Keratinocyte (primary cell): ENCODE measurements around the gene FGD2. TPM values are rescaled to one million over a fixed set of nuclear protein-coding genes. Genes with fewer than 3 reads are reported as not detected.

Experiments
- DNase-seq: peaks from one replicate; pipeline ENCODE4 v3.0.0-alpha.2; 2011; ENCODE audit warnings: low read depth, missing footprints, low spot score
- FAIRE-seq: peaks from 2 replicates; lab custom pipeline; 2011; peaks lifted over from hg19 to GRCh38; lab: Jason Lieb, UNC
- H2AFZ ChIP-seq: 2 replicates; pipeline ENCODE4 v1.6.0; 2012; ENCODE audit warnings: low read length, control low read depth, inconsistent platforms; ENCODE audit not compliant: control insufficient read depth
- H3K27ac ChIP-seq: 2 replicates; pipeline ENCODE4 v1.5.1; 2011; ENCODE audit warnings: low read length; ENCODE audit not compliant: control insufficient read depth, insufficient read depth
- H3K27me3 ChIP-seq: 3 replicates; pipeline ENCODE4 v1.6.0; 2011; ENCODE audit warnings: low read length; ENCODE audit not compliant: control insufficient read depth, insufficient read depth; ENCODE audit errors: extremely low read depth
- H3K36me3 ChIP-seq, 2 experiments: 2 replicates in 1 of 2; 3 replicates in 1 of 2; pipeline ENCODE4 v1.5.1; 2011; ENCODE audit warnings: low read length in 2 of 2, mild to moderate bottlenecking in 1 of 2; ENCODE audit not compliant: control insufficient read depth in 2 of 2, insufficient read depth in 2 of 2; ENCODE audit errors: extremely low read depth in 1 of 2
- H3K4me1 ChIP-seq: 3 replicates; pipeline ENCODE4 v1.5.1; 2011; ENCODE audit warnings: low read length; ENCODE audit not compliant: control insufficient read depth, insufficient read depth; ENCODE audit errors: extremely low read depth
- H3K4me2 ChIP-seq: 3 replicates; pipeline ENCODE4 v1.6.0; 2011; ENCODE audit warnings: low read depth, low read length; ENCODE audit not compliant: control insufficient read depth, insufficient read depth; ENCODE audit errors: extremely low read depth
- H3K4me3 ChIP-seq, 3 experiments: fragments of 200-600 bp in 1 of 3; sonication (generic) in 1 of 3; 2 replicates in 2 of 3; 3 replicates in 1 of 3; pipeline ENCODE4 v1.5.1; 2011 to 2016; ENCODE audit warnings: low read length in 3 of 3, mild to moderate bottlenecking in 3 of 3, control low read depth in 2 of 3, inconsistent platforms in 1 of 3, low read depth in 1 of 3, mixed read lengths in 1 of 3, mixed run types in 1 of 3, moderate library complexity in 1 of 3; ENCODE audit not compliant: control insufficient read depth in 2 of 3, insufficient read depth in 2 of 3; ENCODE audit errors: extremely low read depth in 1 of 3
- H3K79me2 ChIP-seq: 2 replicates; pipeline ENCODE4 v1.6.0; 2012; ENCODE audit warnings: low read length; ENCODE audit not compliant: control insufficient read depth, insufficient read depth
- H3K9ac ChIP-seq: 3 replicates; pipeline ENCODE4 v1.6.0; 2011; ENCODE audit warnings: low read length; ENCODE audit not compliant: control insufficient read depth, insufficient read depth; ENCODE audit errors: extremely low read depth
- H3K9me1 ChIP-seq: 3 replicates; pipeline ENCODE4 v1.6.0; 2011; ENCODE audit warnings: low read length; ENCODE audit not compliant: control insufficient read depth, insufficient read depth; ENCODE audit errors: extremely low read depth
- H3K9me3 ChIP-seq: 2 replicates; pipeline ENCODE4 v1.5.1; 2012; ENCODE audit warnings: low read depth, low read length; ENCODE audit not compliant: control insufficient read depth
- H4K20me1 ChIP-seq: 3 replicates; pipeline ENCODE4 v1.6.0; 2011; ENCODE audit warnings: low read length; ENCODE audit not compliant: control insufficient read depth, insufficient read depth; ENCODE audit errors: extremely low read depth
- EZH2 ChIP-seq: IDR thresholded peaks from one replicate; pipeline ENCODE4 v1.6.1; 2012; ENCODE audit warnings: inconsistent platforms, mild to moderate bottlenecking, low read length, moderate library complexity
- dilution Hi-C: fragments of 300-500 bp; cut with MboI; formaldehyde crosslinking; loops from one replicate; pipeline ENCODE4 v1.7.0; 2020; ENCODE audit warnings: low sequenced_read_pairs; ENCODE audit not compliant: extremely low pct_ligation_motif_present
- polyA plus RNA-seq, 5 experiments: library from polyadenylated mRNA; depleted of rRNA in 3 of 5; stranded (reverse) in 3 of 5; stranded (forward) in 1 of 5; unstranded in 1 of 5; fragments of >200 nt; gene quantifications; 1 replicate in 1 of 5; 2 replicates in 3 of 5; 3 replicates in 1 of 5; pipeline versions ENCODE4 v1.2.1 to v1.2.3, GENCODE V29; 2011 to 2012; ENCODE audit warnings: missing spikeins in 2 of 5, low read depth in 1 of 5, low replicate concordance in 1 of 5
- TF ChIP-seq, protein P1 (sequence below), 3 experiments: IDR thresholded peaks in 1 of 3; conservative IDR thresholded peaks in 1 of 3; optimal IDR thresholded peaks in 1 of 3; 2 replicates in 2 of 3; 3 replicates in 1 of 3; pipeline versions ENCODE3 to v1.5.1; 2011; ENCODE audit warnings: low read length in 3 of 3, mild to moderate bottlenecking in 3 of 3, moderate library complexity in 2 of 3, control low read depth in 1 of 3, inconsistent platforms in 1 of 3; ENCODE audit not compliant: insufficient read depth in 2 of 3; ENCODE audit errors: extremely low read depth in 1 of 3

The FGD2 gene
- polyA plus RNA-seq, 1 donor (not counting 4 experiments of a cell fraction or from before 2014, with no cell fraction given): 0.03 TPM

DNA sequence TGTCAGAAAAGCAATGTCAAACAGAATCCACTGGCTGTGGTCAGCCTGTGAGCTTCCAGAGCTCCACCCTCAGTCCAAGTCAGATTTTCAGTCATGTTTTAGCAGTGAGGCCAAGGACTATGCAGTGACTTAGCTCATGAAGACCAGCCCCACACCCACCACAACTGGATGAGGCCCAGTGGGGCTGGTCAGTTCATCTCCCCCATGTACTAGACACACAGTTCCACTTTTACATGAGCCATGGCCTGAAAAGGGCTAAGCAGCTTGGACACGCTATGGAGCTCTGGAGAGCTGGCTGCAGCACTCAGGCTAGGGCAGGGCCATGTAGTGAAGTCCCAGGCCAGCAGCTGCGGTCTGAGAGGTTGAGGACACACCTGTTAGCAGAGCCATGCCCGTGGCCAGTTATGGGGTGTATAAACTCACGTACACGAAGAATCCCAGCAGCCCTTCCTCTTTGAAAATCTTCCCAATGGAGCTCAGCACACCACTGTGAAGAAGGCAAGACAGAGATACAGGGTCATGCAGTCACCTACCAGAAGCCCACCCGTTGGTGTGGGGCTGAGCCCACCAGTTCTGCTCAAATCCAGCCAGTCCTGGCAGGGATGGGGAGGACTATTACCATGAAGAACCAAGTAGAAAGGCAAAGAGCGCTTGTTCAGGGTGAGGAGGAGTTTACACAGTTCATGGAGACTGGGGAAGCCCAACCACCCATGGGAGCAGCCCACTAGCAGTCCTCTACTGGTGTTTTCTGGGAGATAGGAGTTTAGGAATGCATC lies 30.0 kb upstream of the FGD2 start:
- H3K27ac ChIP-seq: no peak overlapping the region
- H4K20me1 ChIP-seq: peaks cover 7% of the 10 kb centered on the region
- FAIRE-seq (no peak), DNase-seq (no peak)
- H3K27me3 ChIP-seq: no peaks in the 10 kb centered on the region
- no peaks in the 10 kb centered on the region for H3K9me1 ChIP-seq
- dilution Hi-C loops: no loop called here
- H3K79me2 ChIP-seq: peaks cover 8% of the 10 kb centered on the region
- peaks cover 46 to 51% of the 10 kb centered on the region in 2 experiments for H3K36me3 ChIP-seq
- H3K9ac ChIP-seq: no peak overlapping the region
- H3K4me1 ChIP-seq: peaks cover 11% of the 10 kb centered on the region
- H2AFZ ChIP-seq: no peak overlapping the region
- TF ChIP-seq EZH2: no peak
- TF ChIP-seq, protein P1, sequence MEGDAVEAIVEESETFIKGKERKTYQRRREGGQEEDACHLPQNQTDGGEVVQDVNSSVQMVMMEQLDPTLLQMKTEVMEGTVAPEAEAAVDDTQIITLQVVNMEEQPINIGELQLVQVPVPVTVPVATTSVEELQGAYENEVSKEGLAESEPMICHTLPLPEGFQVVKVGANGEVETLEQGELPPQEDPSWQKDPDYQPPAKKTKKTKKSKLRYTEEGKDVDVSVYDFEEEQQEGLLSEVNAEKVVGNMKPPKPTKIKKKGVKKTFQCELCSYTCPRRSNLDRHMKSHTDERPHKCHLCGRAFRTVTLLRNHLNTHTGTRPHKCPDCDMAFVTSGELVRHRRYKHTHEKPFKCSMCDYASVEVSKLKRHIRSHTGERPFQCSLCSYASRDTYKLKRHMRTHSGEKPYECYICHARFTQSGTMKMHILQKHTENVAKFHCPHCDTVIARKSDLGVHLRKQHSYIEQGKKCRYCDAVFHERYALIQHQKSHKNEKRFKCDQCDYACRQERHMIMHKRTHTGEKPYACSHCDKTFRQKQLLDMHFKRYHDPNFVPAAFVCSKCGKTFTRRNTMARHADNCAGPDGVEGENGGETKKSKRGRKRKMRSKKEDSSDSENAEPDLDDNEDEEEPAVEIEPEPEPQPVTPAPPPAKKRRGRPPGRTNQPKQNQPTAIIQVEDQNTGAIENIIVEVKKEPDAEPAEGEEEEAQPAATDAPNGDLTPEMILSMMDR (optimal IDR thresholded peaks at IDR 0.05 in 1 of 3, IDR thresholded peaks at IDR 0.05 in 1 of 3, conservative IDR thresholded peaks at IDR 0.05 in 1 of 3; ENCODE audit: extremely low read depth in 1 of 3, insufficient read depth in 2 of 3, low read length in 3 of 3): no peak
- no peak overlapping the region for H3K4me3 ChIP-seq
- H3K9me3 ChIP-seq: no peaks in the 10 kb centered on the region
- no peak overlapping the region for H3K4me2 ChIP-seq

DNA sequence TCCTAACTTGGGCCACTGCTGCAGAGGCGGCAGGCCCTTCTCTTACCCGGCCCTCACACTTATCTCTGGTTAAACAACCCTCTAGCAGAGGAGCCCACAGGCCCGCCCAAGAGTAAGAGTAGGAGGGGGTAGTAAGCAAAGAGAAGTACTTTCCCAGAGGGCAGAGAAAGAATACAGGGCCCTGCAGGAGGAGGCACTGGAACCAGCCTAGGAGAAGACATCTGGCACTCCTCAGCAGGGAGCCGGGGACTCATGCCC lies 29.5 kb upstream of the FGD2 start:
- H3K4me1 ChIP-seq: peaks cover 6% of the 10 kb centered on the region
- no peak overlapping the region for H3K27ac ChIP-seq
- TF ChIP-seq EZH2: no peak
- TF ChIP-seq, protein P1 (optimal IDR thresholded peaks at IDR 0.05 in 1 of 3, IDR thresholded peaks at IDR 0.05 in 1 of 3, conservative IDR thresholded peaks at IDR 0.05 in 1 of 3; ENCODE audit: extremely low read depth in 1 of 3, insufficient read depth in 2 of 3, low read length in 3 of 3): no peak
- no peaks in the 10 kb centered on the region for H3K27me3 ChIP-seq
- dilution Hi-C loops: no loop called here
- FAIRE-seq: no peak
- no peaks in the 10 kb centered on the region for H3K9me1 ChIP-seq
- peaks cover 46 to 48% of the 10 kb centered on the region in 2 experiments for H3K36me3 ChIP-seq
- H3K9ac ChIP-seq: no peak overlapping the region
- H3K4me3 ChIP-seq: no peak overlapping the region
- no peaks in the 10 kb centered on the region for H3K9me3 ChIP-seq
- no peak overlapping the region for H2AFZ ChIP-seq
- peaks cover 13% of the 10 kb centered on the region for H3K79me2 ChIP-seq
- H3K4me2 ChIP-seq: no peak overlapping the region
- DNase-seq: no peak
- peaks cover 12% of the 10 kb centered on the region for H4K20me1 ChIP-seq
